IMR-90 (cell line): ENCODE results near the gene SLC5A2. TPM values are rescaled to one million over a fixed set of nuclear protein-coding genes. Genes with fewer than 3 reads are reported as not detected.

Experiments used
- ATAC-seq: fragments of 200-7000 bp; cut with Tn5 transposase; 2 replicates; pipeline ENCODE4 v1.9.1; 2020; ENCODE audit warnings: low read depth, mild to moderate bottlenecking, moderate library complexity
- BruUV-seq: library from RNA; stranded (reverse); fragments of 400-500 nt; replicated peaks from 2 replicates; lab custom pipeline; 2021; lab: Mats Ljungman, UMichigan
- CTCF ChIA-PET: fragments of 300-600 bp; formaldehyde crosslinking; extraction: SDS; loops from one replicate; lab custom pipeline; 2021; ENCODE audit warnings: antibody characterized with exemption; lab: Yijun Ruan, JAX
- POLR2A ChIA-PET: fragments of 300-600 bp; sonication (Branson Sonifier 250); formaldehyde crosslinking; loops from one replicate; lab custom pipeline; 2022; ENCODE audit warnings: antibody characterized with exemption; ENCODE audit not compliant: unreplicated experiment; lab: Charles Lee
- DNase-seq: peaks from one replicate; pipeline ENCODE4 v3.0.0; 2013
- H2AFZ ChIP-seq: replicated peaks from 2 replicates; pipeline ENCODE3; 2013; ENCODE audit warnings: low read length, mild to moderate bottlenecking; ENCODE audit not compliant: poor library complexity
- H2AK5ac ChIP-seq: 2 replicates; pipeline ENCODE4 v1.6.1; 2013; ENCODE audit warnings: low read depth, low read length, inconsistent platforms
- H2AK9ac ChIP-seq: replicated peaks from 2 replicates; pipeline ENCODE3; 2013; ENCODE audit warnings: mild to moderate bottlenecking, low read depth, low read length, moderate library complexity; ENCODE audit not compliant: poor library complexity
- H2BK120ac ChIP-seq: 2 replicates; pipeline ENCODE4 v1.6.1; 2013; ENCODE audit warnings: low read depth, low read length, inconsistent platforms
- H2BK15ac ChIP-seq: 3 replicates; pipeline ENCODE4 v1.6.1; 2013; ENCODE audit warnings: low read depth, low read length, inconsistent platforms
- H2BK20ac ChIP-seq: 2 replicates; pipeline ENCODE4 v1.6.1; 2013; ENCODE audit warnings: low read depth, mild to moderate bottlenecking, inconsistent platforms, low read length, moderate library complexity
- H2BK5ac ChIP-seq: 2 replicates; pipeline ENCODE4 v1.6.1; 2013; ENCODE audit warnings: mild to moderate bottlenecking, low read depth, low read length, inconsistent platforms; ENCODE audit not compliant: poor library complexity, severe bottlenecking
- H3K14ac ChIP-seq: replicated peaks from 2 replicates; pipeline ENCODE4 v1.6.1; 2013; ENCODE audit warnings: low read depth, low read length, inconsistent platforms
- H3K18ac ChIP-seq: 2 replicates; pipeline ENCODE4 v1.6.1; 2013; ENCODE audit warnings: low read depth, low read length, control low read depth
- H3K23ac ChIP-seq: 2 replicates; pipeline ENCODE4 v1.6.1; 2013; ENCODE audit warnings: low read depth, low read length, inconsistent platforms
- H3K27ac ChIP-seq: 2 replicates; pipeline ENCODE4 v1.5.1; 2013; ENCODE audit warnings: mild to moderate bottlenecking, control low read depth, low read length; ENCODE audit not compliant: insufficient read depth
- H3K27me3 ChIP-seq: 2 replicates; pipeline ENCODE4 v1.6.1; 2013; ENCODE audit warnings: low read length; ENCODE audit not compliant: control insufficient read depth, insufficient read depth
- H3K36me3 ChIP-seq: 2 replicates; pipeline ENCODE4 v1.6.1; 2013; ENCODE audit warnings: low read length, mixed read lengths; ENCODE audit not compliant: control insufficient read depth, insufficient read depth
- H3K4ac ChIP-seq: 2 replicates; pipeline ENCODE4 v1.6.1; 2013; ENCODE audit warnings: low read depth, low read length, inconsistent platforms
- H3K4me1 ChIP-seq: 2 replicates; pipeline ENCODE4 v1.6.1; 2013; ENCODE audit warnings: low read length, mixed read lengths; ENCODE audit not compliant: control insufficient read depth, insufficient read depth
- H3K4me2 ChIP-seq: 2 replicates; pipeline ENCODE4 v1.6.1; 2013; ENCODE audit warnings: low read depth, mild to moderate bottlenecking, control low read depth, low read length, moderate library complexity
- H3K4me3 ChIP-seq: 2 replicates; pipeline ENCODE4 v1.5.1; 2013; ENCODE audit warnings: low read depth, mild to moderate bottlenecking, control low read depth, low read length, moderate library complexity; ENCODE audit not compliant: insufficient read depth
- H3K56ac ChIP-seq: 2 replicates; pipeline ENCODE4 v1.6.1; 2013; ENCODE audit warnings: low read length, inconsistent platforms; ENCODE audit not compliant: insufficient read depth; ENCODE audit errors: extremely low read depth
- H3K79me1 ChIP-seq, 2 experiments: 2 replicates each; pipeline ENCODE4 v1.6.1; 2013; ENCODE audit warnings: low read length in 2 of 2, inconsistent platforms in 1 of 2, low read depth in 1 of 2
- H3K9ac ChIP-seq: 2 replicates; pipeline ENCODE4 v1.6.1; 2013; ENCODE audit warnings: low read depth, low read length, control low read depth
- H3K9me1 ChIP-seq: 2 replicates; pipeline ENCODE4 v1.6.1; 2013; ENCODE audit warnings: low read length, inconsistent platforms; ENCODE audit not compliant: insufficient read depth
- H3K9me3 ChIP-seq: 2 replicates; pipeline ENCODE4 v1.6.1; 2013; ENCODE audit warnings: low read length; ENCODE audit not compliant: control insufficient read depth, insufficient read depth
- H4K20me1 ChIP-seq: 2 replicates; pipeline ENCODE4 v1.6.1; 2013; ENCODE audit warnings: low read length, inconsistent platforms; ENCODE audit not compliant: insufficient read depth
- H4K5ac ChIP-seq: 2 replicates; pipeline ENCODE4 v1.6.1; 2013; ENCODE audit warnings: mild to moderate bottlenecking, low read depth, low read length, control low read depth
- H4K8ac ChIP-seq, 2 experiments: 2 replicates each; pipeline ENCODE4 v1.6.1; 2013; ENCODE audit warnings: low read depth in 2 of 2, low read length in 2 of 2, control low read depth in 1 of 2, inconsistent platforms in 1 of 2
- H4K91ac ChIP-seq: 2 replicates; pipeline ENCODE4 v1.6.1; 2013; ENCODE audit warnings: low read depth, low read length, inconsistent platforms; ENCODE audit not compliant: insufficient read depth
- BHLHE40 ChIP-seq: fragments of 150-350 bp; IDR thresholded peaks from 2 replicates; pipeline ENCODE4 v1.6.1; 2016; ENCODE audit warnings: mild to moderate bottlenecking, low read depth, low read length
- ELK1 ChIP-seq: fragments of 150-350 bp; IDR thresholded peaks from 2 replicates; pipeline ENCODE4 v1.6.1; 2016; ENCODE audit warnings: low read depth, mild to moderate bottlenecking, low read length, moderate library complexity, borderline replicate concordance
- POLR2A ChIP-seq: IDR thresholded peaks from 2 replicates; pipeline ENCODE4 v1.6.1; 2012; ENCODE audit warnings: mild to moderate bottlenecking, low read depth, low read length
- SMC3 ChIP-seq: fragments of 150-350 bp; IDR thresholded peaks from 2 replicates; pipeline ENCODE4 v1.6.1; 2016; ENCODE audit warnings: low read depth, mild to moderate bottlenecking, antibody characterized with exemption, low read length, moderate library complexity
- WGBS, 2 experiments: methylation state at CpG; one replicate each; pipeline versions ENCODE4 v1.1.5 to v1.1.7; 2013; ENCODE audit warnings: missing lambda C conversion rate in 2 of 2; ENCODE audit not compliant: insufficient read length in 1 of 2; ENCODE audit errors: extremely low coverage in 2 of 2; 5-methylcytosine and 5-hydroxymethylcytosine counted together
- dilution Hi-C: fragments of 300-500 bp; cut with HindIII; formaldehyde crosslinking; loops from one replicate; pipeline ENCODE4 v1.14.3; 2018; ENCODE audit warnings: low sequenced_read_pairs; ENCODE audit not compliant: unreplicated experiment
- in situ Hi-C: fragments of 300-500 bp; cut with MboI; formaldehyde crosslinking; loops from 3 replicates; pipeline ENCODE4 v1.14.3; 2019; ENCODE audit warnings: low sequenced_read_pairs, inconsistent platforms, mixed read lengths
- intact Hi-C: fragments of 100-400 bp; cut with micrococcal nuclease; formaldehyde crosslinking; loops from 2 replicates; pipeline ENCODE4 v1.10.0; 2022
- polyA plus RNA-seq, 3 experiments: library from polyadenylated mRNA; depleted of rRNA; stranded (reverse); fragments of >200 nt; gene quantifications; 2 replicates each; pipeline ENCODE4 v1.2.3, GENCODE V29; 2012; ENCODE audit warnings: low replicate concordance in 1 of 3
- total RNA-seq: library from RNA; depleted of rRNA; stranded (reverse); fragments of >200 nt; gene quantifications from 2 replicates; pipeline ENCODE4 v1.2.3, GENCODE V29; 2012

Gene SLC5A2
- total and polyA plus RNA-seq, 2 of the 4 experiments (the other 2 are of a cell fraction), result not detected

GRCh38 chr16:31529108-31529936 lies 46.4 kb downstream of the SLC5A2 start (continued):
- no peak for TF ChIP-seq SMC3
- TF ChIP-seq POLR2A, result no peak

GRCh38 chr16:31529937-31530312 lies 47.0 kb downstream of the SLC5A2 start:
- CTCF ChIA-PET, result no interaction called here
- no peak for ATAC-seq
- POLR2A ChIA-PET, result no interaction called here

More at GRCh38 chr16:31529937-31530312, 47.0 kb downstream of the SLC5A2 start:
- H2AK9ac ChIP-seq, result no peak overlapping the region
- H3K4ac ChIP-seq, result no peak overlapping the region
- no peak overlapping the region for H4K91ac ChIP-seq
- no peak overlapping the region for H4K8ac ChIP-seq
- DNase-seq, result no peak
- H4K5ac ChIP-seq, result no peak overlapping the region
- BruUV-seq, result no TSS peak
- H3K27me3 ChIP-seq, result peaks cover 24% of the 10 kb centered on the region
- no peak overlapping the region for H3K14ac ChIP-seq
- intact Hi-C loops, result loop anchor here (2.0 kb wide), 1 partner anchor 21 kb away; the partner anchor contains the start of gene RUSF1
- WGBS, 2 experiments, result no CpG with 5 or more reads among the region's 17 CpGs
- 0 out of 2 replicates have a peak overlapping the region, but pooled peaks have one; percentile 21 for H3K9ac ChIP-seq
- no peak overlapping the region for H3K27ac ChIP-seq
- H3K56ac ChIP-seq, result no peak overlapping the region
- no peak overlapping the region for H3K18ac ChIP-seq
- no peak overlapping the region for H2BK120ac ChIP-seq
- no peaks in the 10 kb centered on the region for H3K79me1 ChIP-seq
- no peak for TF ChIP-seq BHLHE40
- TF ChIP-seq ELK1, result no peak
- H2BK5ac ChIP-seq, result no peak overlapping the region
- H2BK15ac ChIP-seq, result no peak overlapping the region
- H3K4me2 ChIP-seq, result peak overlapping the region; percentile 85; the same call in 1 of the 2 replicates
- H3K23ac ChIP-seq, result no peak overlapping the region
- no peak overlapping the region for H2AFZ ChIP-seq
- peaks cover 4% of the 10 kb centered on the region; the same call in 1 of the 2 replicates for H3K4me1 ChIP-seq
- H4K20me1 ChIP-seq, result no peaks in the 10 kb centered on the region
- H2AK5ac ChIP-seq, result no peak overlapping the region
- no peaks in the 10 kb centered on the region for H3K36me3 ChIP-seq
- in situ Hi-C loops, result no loop called here
- H3K9me3 ChIP-seq, result no peaks in the 10 kb centered on the region
- dilution Hi-C loops, result no loop called here
- H3K4me3 ChIP-seq, result peak overlapping the region; percentile 40; the same call in 1 of the 2 replicates
- no peak overlapping the region for H2BK20ac ChIP-seq
- no peaks in the 10 kb centered on the region for H3K9me1 ChIP-seq
